SU-DHL-6 (cell line): Measurements from ENCODE around the gene SCUBE1.

Source experiments
- H2AFZ ChIP-seq: fragments of 200-600 bp; sonication (generic); 2 replicates; pipeline ENCODE4 v1.6.1; 2014; ENCODE audit warnings: low read depth, mild to moderate bottlenecking, moderate library complexity, mixed read lengths, antibody characterized with exemption, low read length; ENCODE audit not compliant: severe bottlenecking
- H3F3A ChIP-seq: fragments of 200-600 bp; shearing (Covaris generic); 2 replicates; pipeline ENCODE4 v1.6.0; 2016; ENCODE audit warnings: antibody characterized with exemption, mild to moderate bottlenecking; ENCODE audit not compliant: insufficient read depth
- H3K27ac ChIP-seq: fragments of 200-600 bp; sonication (generic); 2 replicates; pipeline ENCODE4 v1.5.1; 2016; ENCODE audit warnings: low read depth, mild to moderate bottlenecking, low read length, moderate library complexity, mixed read lengths
- H3K27me3 ChIP-seq: fragments of 200-600 bp; sonication (generic), shearing (Covaris generic); 2 replicates; pipeline ENCODE4 v1.6.0; 2014; ENCODE audit warnings: mild to moderate bottlenecking, low read length
- H3K36me3 ChIP-seq: fragments of 200-600 bp; sonication (generic); 2 replicates; pipeline ENCODE4 v1.6.1; 2014; ENCODE audit warnings: mild to moderate bottlenecking, low read length, mixed read lengths
- H3K4me2 ChIP-seq: fragments of 300-600, 200-600 bp; shearing (Covaris generic), sonication (generic); 2 replicates; pipeline ENCODE4 v1.6.0; 2014; ENCODE audit warnings: low read length, low read depth, mild to moderate bottlenecking; ENCODE audit not compliant: poor library complexity, severe bottlenecking
- H3K4me3 ChIP-seq: fragments of 200-600 bp; sonication (generic); 2 replicates; pipeline ENCODE4 v1.5.1; 2014; ENCODE audit warnings: antibody characterized with exemption, low read length, mild to moderate bottlenecking, mixed read lengths; ENCODE audit not compliant: insufficient read depth, poor library complexity, severe bottlenecking
- H3K79me2 ChIP-seq: fragments of 200-600 bp; sonication (generic); 2 replicates; pipeline ENCODE4 v1.6.1; 2014; ENCODE audit warnings: mild to moderate bottlenecking, low read length, moderate library complexity; ENCODE audit not compliant: insufficient read depth
- H3K9ac ChIP-seq: fragments of 200-600 bp; sonication (generic); 2 replicates; pipeline ENCODE4 v1.7.0; 2014; ENCODE audit warnings: mild to moderate bottlenecking, low read length
- H3K9me2 ChIP-seq: fragments of 200-600 bp; sonication (generic); replicated peaks from 2 replicates; pipeline ENCODE4 v1.6.1; 2014; ENCODE audit warnings: low read length; ENCODE audit not compliant: insufficient read depth
- H3K9me3 ChIP-seq: fragments of 200-600 bp; sonication (generic); 2 replicates; pipeline ENCODE4 v1.6.1; 2014; ENCODE audit warnings: low read length, mixed read lengths; ENCODE audit not compliant: insufficient read depth
- H4K20me1 ChIP-seq: fragments of 200-600 bp; sonication (generic); 2 replicates; pipeline ENCODE4 v1.6.1; 2014; ENCODE audit warnings: low read depth, mild to moderate bottlenecking, antibody characterized with exemption, low read length, moderate library complexity, mixed read lengths
- CTCF ChIP-seq: fragments of 200-600 bp; sonication (generic); IDR thresholded peaks from one replicate; pipeline ENCODE4 v1.5.1; 2017; ENCODE audit warnings: antibody characterized with exemption, mild to moderate bottlenecking, low read length, moderate library complexity; ENCODE audit not compliant: insufficient read depth, poor library complexity, severe bottlenecking
- EZH2phosphoT487 ChIP-seq: fragments of 200-600 bp; sonication (generic), shearing (Covaris generic); conservative IDR thresholded peaks from 2 replicates; pipeline ENCODE4 v1.6.1; 2018; ENCODE audit warnings: mild to moderate bottlenecking, antibody characterized with exemption, low read length, moderate library complexity, mixed read lengths

Gene SCUBE1

GRCh38 chr22:43377548-43377895, 34.4 kb upstream of the SCUBE1 start:
- H3K4me2 ChIP-seq: no peak overlapping the region

GRCh38 chr22:43376765-43377547, 33.8 kb upstream of the SCUBE1 start:
- H3K9ac ChIP-seq: no peak overlapping the region
- H3K79me2 ChIP-seq: no peaks in the 10 kb centered on the region
- no peak overlapping the region for H3K4me3 ChIP-seq
- no peaks in the 10 kb centered on the region for H3F3A ChIP-seq
- no peaks in the 10 kb centered on the region for H3K9me3 ChIP-seq
- H3K27me3 ChIP-seq: peaks cover 4% of the 10 kb centered on the region; the same call in 1 of the 2 replicates
- no peak overlapping the region for H3K27ac ChIP-seq
- H4K20me1 ChIP-seq: no peaks in the 10 kb centered on the region
- H3K9me2 ChIP-seq: no peaks in the 10 kb centered on the region
- no peaks in the 10 kb centered on the region for H3K36me3 ChIP-seq
- H2AFZ ChIP-seq: no peak overlapping the region
- no peak overlapping the region for H3K4me2 ChIP-seq
- no peak for TF ChIP-seq EZH2phosphoT487
- TF ChIP-seq CTCF: no peak

More at GRCh38 chr22:43377548-43377895, 34.4 kb upstream of the SCUBE1 start:
- Histone ChIP-seq H3K36me3 (no peaks in the 10 kb centered on the region), H3K79me2 (no peaks in the 10 kb centered on the region), H2AFZ (no peak overlapping the region), H3K27me3 (peaks cover 4% of the 10 kb centered on the region; the same call in 1 of the 2 replicates), H3K9ac (no peak overlapping the region), H3K4me3 (no peak overlapping the region), H3K9me3 (no peaks in the 10 kb centered on the region), H4K20me1 (no peaks in the 10 kb centered on the region), H3K9me2 (no peaks in the 10 kb centered on the region), H3F3A (no peaks in the 10 kb centered on the region), H3K27ac (no peak overlapping the region)
- no peak for TF ChIP-seq CTCF
- TF ChIP-seq EZH2phosphoT487: no peak

- TF ChIP-seq EZH2phosphoT487: no peak
- TF ChIP-seq CTCF: no peak
- H2AFZ ChIP-seq: no peak overlapping the region
- H3K27me3 ChIP-seq: peaks cover 4% of the 10 kb centered on the region; the same call in 1 of the 2 replicates
- no peak overlapping the region for H3K27ac ChIP-seq
- no peaks in the 10 kb centered on the region for H3K36me3 ChIP-seq
- H3K9ac ChIP-seq: no peak overlapping the region
- H3F3A ChIP-seq: no peaks in the 10 kb centered on the region
- no peaks in the 10 kb centered on the region for H3K9me3 ChIP-seq
- no peaks in the 10 kb centered on the region for H3K79me2 ChIP-seq
- H3K4me2 ChIP-seq: no peak overlapping the region
- H3K9me2 ChIP-seq: no peaks in the 10 kb centered on the region
- H3K4me3 ChIP-seq: no peak overlapping the region
- no peaks in the 10 kb centered on the region for H4K20me1 ChIP-seq
These were observed 32.8 kb upstream of the SCUBE1 start for GRCh38 chr22:43375951-43376455.
